Activated effector memory CD4-positive, alpha-beta T cell treated with anti-CD3 and anti-CD28 coated beads, Interleukin-2, amount 50 U/mL, for 16 hours (primary cell): Measurements from ENCODE around the gene CRELD2.

Experiments
- DNase-seq: peaks from one replicate; pipeline ENCODE4 v3.0.0-alpha.2; 2020

CRELD2 gene

DNA sequence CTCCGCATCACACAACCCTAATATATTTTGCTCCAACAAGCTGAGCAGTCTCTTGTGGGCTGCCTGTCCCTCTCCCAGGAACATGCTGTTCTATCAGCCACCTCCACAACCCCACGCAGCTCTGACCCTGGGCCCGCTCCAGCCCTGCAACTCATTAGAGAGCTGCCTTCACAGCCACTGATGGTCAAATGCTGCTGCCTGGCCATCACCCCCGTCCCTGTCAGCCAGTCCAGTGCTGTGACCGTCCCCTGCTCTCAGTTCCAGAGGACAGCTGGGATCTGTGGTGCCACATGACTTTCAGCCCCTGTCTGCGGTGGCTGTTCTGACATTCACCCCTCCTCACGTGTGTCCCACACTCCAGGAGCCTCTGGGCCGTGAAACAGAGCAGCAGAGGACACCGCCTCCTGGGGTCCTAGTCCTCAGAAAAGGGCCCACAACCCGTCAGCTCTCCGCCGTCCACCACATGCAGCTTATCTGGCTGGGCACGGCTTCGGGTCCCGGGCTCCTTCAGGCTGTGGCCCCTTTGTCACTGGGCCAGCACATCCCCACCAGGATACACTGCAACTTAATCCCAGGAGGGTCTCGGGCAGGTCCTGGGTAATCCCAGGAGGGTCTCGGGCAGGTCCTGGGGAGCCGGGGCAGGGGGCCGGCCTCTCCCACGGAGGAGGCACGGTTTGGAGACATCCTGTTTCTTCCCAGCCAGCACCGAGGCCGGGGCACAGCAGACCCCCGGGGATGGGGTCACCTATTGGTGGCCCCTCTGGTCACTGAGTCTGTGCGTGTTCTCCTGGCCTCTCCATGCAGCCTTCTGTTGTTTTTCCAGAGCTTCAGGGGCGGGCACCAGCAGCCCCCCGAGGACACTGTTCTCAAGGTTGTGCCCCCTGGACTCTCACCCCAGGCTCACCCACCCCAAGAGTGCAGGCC lies 15.1 kb downstream of the CRELD2 start:
- no peak for DNase-seq

- peak; percentile 72 for DNase-seq
Observed at GRCh38 chr22:49934160-49934890, 15.9 kb downstream of the CRELD2 start.

- peak; percentile 94 for DNase-seq
Observed at GRCh38 chr22:49934891-49935557, 16.6 kb downstream of the CRELD2 start.

GRCh38 chr22:49935561-49935960 lies 17.1 kb downstream of the CRELD2 start:
- DNase-seq: no peak

DNA sequence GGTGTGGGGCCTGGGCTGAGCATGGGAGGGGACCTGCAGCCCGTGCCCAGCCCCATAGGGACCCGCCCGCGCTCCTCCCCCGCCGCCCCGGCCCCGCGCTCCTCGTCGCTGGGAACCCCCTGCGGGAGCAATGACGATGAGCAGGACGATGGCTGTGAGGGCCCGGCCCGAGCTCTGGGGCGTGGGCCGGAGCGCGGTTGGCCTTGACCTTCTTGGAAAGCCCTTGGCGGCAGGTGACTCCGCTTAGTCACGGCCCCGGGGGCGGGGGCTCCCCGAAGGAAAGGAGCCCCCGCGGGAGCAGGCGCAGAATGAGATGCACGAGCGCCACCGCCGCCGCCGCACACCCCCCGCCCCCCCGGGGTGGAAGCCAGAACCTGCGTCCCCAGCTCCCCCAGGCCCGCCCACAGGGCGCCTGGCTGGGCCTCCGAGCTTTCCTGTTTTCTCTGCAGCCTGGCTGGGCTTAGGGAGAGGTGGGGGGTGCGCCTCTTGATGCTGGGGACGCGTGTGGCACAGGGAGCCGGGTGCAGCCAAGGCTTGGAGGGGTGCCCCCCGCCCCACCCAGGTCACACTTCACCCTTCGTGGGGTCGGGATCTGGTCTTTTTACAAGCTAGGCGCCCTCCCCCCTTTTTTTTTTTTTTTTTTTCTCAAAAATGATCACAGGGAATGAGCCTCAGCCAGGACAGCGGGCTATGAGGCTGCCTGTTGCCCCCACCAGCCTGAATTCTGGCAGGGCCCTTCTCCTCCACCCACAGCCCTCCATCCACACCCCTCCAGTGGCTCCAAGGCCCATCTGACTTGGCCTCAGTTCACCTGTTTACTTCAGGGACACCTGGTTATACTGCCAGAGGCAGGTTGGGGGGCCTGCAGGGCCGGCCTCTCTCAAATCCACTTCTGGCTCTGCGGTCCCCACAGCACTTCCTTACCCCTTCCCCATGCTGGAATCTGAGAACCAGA lies 17.9 kb downstream of the CRELD2 start:
- DNase-seq: peak; percentile 98

DNA sequence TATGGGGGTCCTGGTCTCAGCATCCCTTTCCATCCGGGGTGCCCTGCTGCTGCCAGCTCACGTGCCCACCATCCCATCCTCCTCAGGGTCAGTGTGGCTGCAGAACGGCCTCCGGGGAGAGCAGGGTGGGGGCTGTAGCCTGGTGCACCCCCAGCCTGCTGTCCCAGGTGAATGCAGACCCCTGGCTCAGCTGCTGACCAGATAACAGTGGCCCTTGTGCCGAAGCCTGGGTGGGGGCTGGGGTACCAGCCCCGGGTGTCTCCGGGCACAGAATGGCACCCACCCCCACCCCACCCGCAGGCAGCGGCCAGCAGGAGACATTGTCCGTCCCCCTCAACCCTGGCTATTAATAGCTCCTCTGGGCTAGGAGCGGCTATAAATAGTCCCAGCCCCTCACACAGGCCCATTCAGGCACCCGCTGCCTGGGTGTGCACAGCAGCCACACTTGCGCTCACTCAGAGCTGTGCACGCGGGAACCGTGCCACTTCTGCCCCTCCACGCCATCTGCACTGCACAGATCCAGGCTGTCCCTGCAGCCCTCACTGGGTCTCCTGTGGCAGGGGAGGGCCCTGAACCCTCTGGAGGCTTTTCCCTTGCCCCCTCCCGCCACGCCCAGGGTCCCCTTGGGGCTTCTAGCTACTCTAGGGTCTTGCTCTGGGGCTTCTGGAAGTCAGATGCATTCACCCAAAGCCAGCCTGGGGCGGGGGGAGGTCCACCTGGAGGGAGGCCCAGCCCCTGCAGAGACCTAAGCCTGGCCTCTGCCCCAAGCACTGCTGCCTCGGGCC lies 18.7 kb downstream of the CRELD2 start:
- DNase-seq: no peak

DNA sequence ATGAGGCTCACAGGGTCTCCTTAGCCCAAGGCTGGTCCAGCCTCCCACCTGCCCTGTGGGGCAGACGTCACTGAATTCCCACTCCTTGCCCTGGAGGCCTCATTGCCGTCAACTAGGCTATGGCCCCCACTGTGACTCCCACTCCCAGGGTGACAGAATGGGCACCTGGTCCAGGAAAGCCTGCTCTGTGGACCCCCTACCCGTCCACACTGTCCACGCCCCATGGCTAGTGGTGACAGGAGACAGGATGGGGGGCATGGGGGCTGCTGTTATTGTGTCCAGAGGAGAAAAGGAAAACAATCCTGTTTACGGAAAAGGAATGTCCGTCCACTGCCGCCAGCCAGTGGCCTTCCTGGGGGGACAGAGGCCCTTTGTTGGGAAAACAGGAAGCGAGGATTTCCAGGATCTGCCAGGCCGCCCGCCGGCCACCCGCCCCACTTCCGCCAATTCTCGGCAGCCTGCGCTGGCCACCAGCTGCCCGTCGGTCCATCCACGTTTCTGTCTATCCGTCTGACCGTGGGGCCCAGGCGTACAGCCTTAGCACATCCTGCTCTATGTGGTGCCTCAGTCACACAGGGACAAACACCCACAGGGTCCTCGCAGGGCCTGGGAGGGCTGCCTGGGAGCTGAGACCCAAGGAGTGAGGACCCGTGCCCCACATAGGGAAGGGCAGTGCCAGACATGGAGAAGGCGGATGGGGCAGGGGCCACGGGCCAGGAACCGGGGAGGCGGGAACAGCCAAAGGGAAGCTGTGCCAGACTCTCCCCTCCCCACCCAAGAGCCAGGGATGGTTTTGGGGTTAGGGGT lies 19.5 kb downstream of the CRELD2 start:
- DNase-seq: no peak

- DNase-seq: no peak
Observed at GRCh38 chr22:49938565-49939136, 20.2 kb downstream of the CRELD2 start.

DNA sequence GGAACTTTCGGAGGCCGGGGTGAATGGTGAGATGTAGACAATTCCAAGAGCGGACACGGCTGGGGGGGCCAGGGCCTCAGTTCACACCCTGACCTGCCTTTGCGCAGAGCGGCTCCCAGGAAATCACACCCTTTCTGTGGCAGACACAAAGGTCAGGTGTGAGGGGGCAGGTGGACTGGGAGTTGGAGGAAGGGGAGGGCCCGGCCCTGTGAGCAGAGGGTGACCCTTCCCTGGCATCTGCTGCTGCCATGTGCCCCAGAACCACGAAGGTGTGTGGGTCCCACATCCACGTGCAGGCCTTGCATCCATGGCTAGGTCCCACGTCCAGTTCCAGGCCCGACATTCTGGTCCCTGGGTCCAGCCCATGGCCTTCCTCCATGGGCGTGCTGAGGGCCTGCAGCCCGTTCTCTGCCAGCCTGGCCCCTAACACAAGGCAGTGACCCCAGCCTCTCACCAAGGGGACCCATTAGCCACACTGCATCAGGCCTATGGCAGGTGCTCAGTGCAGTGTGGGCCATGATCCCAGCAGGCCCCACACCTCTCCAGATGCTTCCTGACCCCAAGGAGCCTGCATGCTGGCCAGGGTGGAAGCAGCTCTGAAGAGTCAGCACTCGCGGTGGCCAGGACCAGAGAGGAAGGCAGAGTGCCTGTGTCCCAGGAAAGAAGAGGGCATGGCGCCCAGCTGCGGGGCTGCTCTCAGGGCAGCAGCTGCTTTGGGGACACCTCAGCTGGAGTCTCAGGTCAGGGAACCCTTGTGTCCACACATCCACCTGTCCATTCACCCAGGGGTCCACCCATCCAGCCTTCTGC lies 23.3 kb downstream of the CRELD2 start:
- DNase-seq: no peak

DNA sequence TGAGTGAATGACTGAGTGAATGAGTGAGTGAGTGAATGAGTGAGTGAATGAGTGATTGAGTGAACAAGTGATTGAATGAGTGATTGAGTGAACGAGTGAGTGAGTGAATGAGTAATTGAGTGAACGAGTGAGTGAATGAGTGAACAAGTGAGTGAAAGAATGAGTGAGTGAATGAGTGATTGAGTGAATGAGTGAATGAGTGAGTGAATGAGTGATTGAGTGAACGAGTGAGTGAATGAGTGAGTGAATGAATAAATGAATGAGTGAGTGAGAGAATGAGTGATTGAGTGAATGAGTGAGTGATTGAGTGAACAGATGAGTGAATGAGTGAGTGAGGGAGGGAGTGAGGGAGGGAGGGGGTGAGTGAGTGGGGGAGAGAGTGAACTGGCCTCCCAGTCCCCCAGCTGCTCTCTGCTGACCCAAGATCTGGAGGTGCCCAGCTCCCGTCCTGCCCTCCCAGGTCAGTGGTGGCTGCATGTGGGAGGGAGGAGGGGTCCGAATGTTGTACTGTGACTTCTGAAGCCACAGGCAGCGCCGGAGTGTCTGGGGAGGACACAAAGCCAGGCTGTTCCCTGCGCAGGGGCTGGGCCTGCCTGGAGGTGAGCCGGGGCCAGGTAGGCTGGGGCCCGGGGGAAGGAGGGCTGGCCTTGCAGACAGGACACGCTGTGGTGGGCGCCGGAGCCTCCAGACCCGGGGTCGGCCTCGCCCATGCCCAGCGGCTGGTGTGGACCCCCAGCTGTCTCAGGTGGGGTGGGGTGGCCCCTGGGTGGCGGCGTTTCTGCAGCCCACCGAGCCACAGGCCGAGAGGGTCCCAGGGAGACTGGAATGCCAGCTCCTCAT lies 24.4 kb downstream of the CRELD2 start:
- DNase-seq: no peak

- no peak for DNase-seq
Observed at GRCh38 chr22:49943405-49943765, 25.0 kb downstream of the CRELD2 start.

- no peak for DNase-seq
Observed at GRCh38 chr22:49943771-49944398, 25.5 kb downstream of the CRELD2 start.

DNA sequence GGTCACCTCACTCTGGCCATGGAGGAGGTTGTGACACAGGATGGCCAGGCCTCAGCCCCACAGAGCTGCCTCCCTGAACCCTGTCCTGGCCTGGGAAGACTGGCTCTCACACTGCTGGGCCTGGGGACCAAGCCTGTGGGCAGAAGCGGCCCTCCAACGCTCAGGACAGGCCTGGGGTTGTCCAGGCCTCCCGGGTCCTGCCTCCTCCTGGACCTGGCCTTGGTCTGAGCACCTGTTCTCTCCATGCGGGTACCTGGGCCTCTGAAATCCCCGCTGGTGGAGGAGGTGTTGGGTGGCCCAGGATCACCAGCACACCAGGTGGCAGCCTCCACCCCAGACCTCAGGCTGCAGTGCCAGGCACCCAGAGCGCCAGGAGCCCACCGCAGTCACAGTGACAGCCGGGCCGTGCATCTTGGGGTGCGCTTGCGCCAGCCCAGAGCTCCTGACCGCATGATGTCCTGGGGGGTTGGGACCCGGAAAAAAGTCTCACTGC lies 26.0 kb downstream of the CRELD2 start:
- DNase-seq: no peak

GRCh38 chr22:49945042-49945794 lies 26.8 kb downstream of the CRELD2 start:
- DNase-seq: peak; percentile 79

- no peak for DNase-seq
Observed at GRCh38 chr22:49946612-49947295, 28.3 kb downstream of the CRELD2 start.

- DNase-seq: no peak
Observed at GRCh38 chr22:49947296-49947622, 28.8 kb downstream of the CRELD2 start.
